NCI-H1417 (cell line): ENCODE data around the gene TERC.
A peak's percentile ranks its signal among the peaks of the same experiment; 100 is the strongest.
"Not testable (repeated sequence)": the region's sequence is repeated elsewhere in the genome, so short reads cannot be mapped to it uniquely, and the experiment has no call there.

Experiments used
- DNase-seq, 3 experiments: peaks; one replicate each; lab custom pipeline; 2025; lab: John Stamatoyannopoulos, UW

Gene TERC

DNA sequence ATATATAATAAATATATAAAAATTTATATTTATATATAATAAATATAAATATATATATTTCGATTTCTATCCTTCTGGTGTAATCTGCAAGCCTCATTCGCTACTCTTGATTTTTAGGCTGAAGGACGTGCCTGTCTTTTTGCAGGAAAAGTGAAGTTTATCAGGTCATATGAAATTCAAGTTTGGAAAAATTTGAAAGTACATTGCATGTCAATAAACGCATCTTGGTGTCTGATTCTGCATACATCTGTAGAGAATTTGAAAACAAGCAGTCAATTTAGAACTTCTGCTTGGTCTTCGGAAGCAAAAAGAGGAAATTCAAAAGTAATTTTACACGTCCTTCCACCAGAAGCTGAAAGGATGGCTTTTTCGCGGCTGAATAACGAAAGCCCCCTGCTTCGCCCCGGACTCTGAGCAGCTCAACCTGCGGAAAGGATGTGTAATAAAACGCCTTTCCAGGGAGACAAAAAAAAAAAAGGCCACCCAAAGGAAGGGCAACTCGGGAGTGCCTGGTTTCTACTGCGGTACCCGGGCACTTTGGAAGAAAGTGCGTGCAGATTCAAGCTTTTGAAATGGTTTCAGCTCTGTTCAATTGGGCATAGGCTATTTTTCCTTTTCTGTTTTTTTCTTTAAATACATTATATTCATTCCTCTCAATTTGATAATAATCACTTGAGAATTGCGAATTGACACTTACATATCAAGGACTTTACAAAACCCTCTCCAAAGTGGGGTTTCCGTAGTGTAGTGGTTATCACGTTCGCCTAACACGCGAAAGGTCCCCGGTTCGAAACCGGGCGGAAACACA, 6.8 kb upstream of the TERC start:
- DNase-seq: peak; percentile 89 to 99 (median 89)

DNA sequence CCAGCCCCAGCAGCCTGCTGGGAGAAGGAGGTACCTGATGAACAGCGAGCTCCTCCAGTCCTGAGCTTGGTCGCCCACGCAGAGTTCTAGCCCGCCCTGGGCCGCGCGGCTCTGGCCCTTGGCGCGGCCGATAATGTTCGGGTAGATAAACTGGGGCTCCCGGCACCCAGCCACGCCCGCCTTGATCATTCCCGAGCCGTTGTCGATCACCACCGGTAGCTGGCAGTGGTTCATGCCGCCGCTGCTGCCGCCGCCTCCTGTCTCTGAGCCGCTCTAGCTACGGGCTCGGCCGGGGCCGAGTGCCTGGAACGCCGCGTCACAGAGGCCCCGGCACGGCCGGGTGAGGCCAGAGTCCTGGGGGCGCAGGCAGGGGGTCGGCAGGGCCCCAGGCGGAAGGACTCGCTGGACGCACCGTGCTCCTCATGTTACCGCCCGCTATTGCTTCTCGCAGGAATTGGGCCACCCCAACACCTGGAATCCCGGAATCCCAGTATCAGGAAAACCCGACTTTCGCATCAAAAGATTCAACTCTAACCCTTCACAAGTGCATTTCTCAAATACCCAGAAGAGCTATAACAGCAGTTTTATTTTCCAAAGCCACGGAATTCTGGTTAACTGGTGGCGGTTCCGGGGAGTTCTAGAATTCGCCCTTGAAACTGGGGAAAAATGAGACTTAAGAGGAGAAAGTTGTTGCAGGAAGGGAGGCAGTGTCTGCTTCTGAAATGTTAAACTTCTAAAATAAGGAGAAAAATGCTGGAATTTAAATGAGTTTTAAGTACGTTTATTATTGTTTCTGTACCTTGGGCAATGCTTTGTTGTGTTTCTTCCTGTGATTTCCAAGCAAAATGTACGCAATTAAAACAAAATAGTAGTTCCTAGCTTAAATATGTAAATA, 4.7 kb upstream of the TERC start, which contains the start of gene ACTRT3:
Gene ACTRT3, minus strand, starts transcription at position 275 of the 895 bp plus-strand sequence. Its CDS starts 41 bp downstream, at position 234.
- peak in 2 of 3 experiments; percentile 19 to 33 for DNase-seq

DNA sequence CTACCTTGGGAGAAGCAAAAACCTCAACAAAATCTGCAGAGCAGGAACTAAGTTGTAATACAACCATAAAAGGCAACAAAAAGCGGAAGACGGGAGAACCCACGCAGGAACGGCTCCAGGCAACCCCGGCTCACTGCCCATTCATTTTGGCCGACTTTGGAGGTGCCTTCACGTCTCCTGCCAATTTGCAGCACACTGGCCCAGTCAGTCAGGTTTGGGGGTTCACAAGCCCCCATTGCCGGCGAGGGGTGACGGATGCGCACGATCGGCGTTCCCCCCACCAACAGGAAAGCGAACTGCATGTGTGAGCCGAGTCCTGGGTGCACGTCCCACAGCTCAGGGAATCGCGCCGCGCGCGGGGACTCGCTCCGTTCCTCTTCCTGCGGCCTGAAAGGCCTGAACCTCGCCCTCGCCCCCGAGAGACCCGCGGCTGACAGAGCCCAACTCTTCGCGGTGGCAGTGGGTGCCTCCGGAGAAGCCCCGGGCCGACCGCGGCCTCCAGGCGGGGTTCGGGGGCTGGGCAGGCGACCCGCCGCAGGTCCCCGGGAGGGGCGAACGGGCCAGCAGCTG, 463 bp downstream of the TERC start:
- peak; percentile 36 to 87 (median 81) for DNase-seq

DNA sequence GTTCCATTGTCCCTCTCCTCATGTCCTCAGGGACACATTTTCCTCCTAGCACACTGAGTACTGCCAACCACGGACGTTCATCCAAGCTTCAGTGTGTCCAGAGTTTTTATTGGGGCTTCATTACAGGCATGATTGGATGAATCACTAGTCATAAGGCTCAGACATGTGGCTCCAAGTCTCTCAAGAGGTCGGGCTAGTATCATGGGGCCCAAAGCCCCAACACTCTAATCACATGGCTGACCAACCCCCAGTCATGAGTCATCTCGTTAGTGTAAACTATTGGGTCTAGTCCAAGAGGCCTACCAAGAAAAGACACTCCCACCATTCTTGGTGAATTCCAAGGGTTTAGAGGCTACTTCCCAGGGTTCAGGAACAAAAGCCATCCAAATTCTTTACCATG, 4.4 kb downstream of the TERC start:
- no peak for DNase-seq

DNA sequence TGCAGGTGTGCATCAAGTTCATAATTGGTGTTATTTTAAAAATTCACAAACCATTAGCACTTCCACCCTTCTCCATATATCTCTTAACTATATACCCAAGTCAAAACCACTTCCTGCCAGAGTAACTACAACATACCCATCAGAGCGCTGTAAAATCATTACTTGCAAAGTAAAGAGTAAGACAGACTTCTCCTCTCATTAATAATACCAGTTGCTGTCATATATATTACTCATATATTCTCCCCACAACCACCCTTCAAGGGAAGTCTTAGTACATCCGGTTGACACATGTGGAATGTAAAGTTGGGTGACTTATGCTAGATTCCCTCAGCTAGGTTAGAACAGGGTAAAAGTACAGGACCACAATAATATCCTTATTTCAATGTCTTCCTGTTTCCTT, 5.6 kb downstream of the TERC start:
- DNase-seq: peak in 1 of 3 experiments; percentile 24

DNA sequence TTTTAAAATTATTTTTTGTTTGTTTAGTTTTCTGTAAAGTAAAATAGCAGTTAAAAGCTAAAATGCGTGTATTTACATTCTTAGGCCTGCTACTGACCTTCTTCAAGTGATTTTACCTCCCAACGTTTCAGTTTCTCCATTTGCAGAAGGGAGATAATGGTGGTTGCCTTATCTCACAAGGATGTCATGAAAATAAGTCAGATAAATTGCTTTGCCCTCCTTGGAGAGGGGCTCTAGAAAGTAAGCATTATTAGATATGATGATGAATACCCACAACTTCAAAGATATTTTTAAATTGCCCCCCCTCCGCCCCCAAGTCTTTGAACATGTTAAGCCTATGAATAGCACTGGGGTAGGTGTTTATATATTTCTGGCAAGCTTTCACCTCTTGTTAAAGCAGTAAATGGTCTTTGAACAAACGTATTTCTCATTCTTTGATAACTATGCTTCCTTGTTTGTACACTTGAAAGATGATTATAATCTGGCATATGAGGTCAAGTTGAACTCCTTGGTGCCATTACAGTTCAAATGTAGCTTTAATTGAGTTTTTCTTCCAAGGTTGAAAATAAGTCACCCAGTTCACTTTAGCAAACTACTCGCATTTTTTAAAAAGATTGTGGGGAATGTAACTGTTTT, 6.4 kb downstream of the TERC start:
- no peak for DNase-seq

DNA sequence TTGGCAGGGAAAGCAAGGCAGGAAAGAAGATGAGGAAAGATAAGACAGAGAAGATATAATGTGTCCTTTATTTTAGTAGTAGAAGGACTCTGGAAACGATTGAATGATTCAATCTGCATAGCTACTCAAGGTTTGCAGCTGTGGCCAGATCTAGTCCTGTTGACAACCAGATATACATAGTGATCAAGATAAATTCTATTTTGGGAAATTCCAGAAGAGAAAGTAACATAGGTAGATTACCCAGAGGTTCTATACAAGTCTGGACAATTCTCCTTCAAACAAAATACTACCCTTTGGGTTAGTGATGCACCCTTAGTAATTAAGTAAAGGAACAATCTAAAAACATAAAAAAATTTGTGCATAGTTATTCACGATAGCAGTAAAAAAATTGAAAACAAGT, 9.4 kb downstream of the TERC start:
- no peak for DNase-seq

DNA sequence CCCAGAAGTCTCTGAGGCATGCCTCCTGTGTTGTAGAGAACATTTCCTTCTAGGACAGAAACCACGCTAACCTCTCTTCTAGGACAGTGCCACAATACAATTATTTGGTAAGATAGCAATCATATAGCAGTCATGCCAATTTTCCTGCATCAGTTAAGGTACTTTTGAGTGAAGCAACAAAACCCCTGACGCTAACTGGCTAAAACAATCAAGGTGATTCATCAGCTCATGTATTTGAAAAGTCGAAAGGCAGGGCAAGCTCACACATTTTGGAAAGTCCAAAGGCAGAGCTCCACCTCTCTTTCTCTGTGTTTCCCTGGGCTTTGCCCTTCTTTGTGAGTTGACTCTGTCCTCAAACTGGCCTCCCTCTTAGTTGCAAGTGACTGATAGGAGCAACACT, 10.1 kb downstream of the TERC start:
- DNase-seq: no peak

DNA sequence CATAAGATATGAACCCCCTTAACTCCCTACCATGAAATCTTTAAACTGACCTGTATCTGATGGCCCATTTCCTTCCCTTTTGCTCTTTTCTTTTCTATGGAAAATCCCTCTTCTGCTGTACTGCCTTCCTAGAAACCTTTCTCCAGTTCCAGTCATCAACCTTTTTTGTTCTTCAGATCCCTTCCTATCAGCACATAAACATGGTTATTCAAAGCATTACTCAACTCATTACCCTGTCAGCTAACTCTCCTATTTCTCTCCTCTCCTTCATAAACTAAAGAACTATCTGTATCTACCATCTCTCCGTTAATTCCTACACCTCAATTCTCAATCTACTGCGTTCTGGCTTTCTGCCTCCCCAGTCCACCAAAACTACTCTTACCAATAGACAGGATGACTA, 13.0 kb downstream of the TERC start:
- DNase-seq: no peak

DNA sequence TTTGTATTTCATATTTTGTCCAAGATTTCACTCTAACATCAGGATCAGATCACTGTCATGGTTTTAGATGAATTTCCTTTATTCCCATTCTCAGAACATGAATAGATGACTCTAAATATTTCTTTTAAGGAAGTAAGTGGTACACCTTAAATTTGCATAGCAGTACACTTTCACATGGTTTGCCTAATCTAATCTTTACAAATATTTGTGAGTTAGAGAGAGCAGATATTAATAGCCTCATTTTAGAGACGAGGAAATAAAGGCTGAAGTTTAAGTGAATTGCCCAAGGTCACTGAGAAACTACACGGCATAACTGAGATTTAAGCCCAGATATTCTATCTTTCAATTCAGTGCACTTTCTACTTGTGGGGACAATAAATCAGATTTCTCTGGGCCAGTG, 14.2 kb downstream of the TERC start:
- no peak for DNase-seq

DNA sequence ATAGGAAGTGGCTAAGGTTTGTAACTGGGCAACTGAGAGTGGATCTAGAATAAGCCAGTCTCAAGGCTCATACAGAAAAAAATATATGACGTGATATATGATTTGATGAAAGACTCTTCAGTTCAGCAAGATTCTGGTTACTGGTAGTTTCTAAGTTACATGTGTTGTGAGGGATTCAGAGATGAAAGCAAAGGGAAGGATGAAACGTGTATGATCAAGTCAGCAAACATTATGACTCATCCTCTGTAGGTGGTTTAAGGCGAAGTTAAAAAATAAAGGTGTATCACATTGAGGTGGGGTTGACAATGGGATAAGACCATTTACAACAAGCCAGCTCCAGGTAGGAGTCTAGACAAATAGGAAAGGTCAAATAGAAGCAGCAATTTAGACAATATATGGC, 16.2 kb downstream of the TERC start:
- peak in 1 of 3 experiments; percentile 32 for DNase-seq

DNA sequence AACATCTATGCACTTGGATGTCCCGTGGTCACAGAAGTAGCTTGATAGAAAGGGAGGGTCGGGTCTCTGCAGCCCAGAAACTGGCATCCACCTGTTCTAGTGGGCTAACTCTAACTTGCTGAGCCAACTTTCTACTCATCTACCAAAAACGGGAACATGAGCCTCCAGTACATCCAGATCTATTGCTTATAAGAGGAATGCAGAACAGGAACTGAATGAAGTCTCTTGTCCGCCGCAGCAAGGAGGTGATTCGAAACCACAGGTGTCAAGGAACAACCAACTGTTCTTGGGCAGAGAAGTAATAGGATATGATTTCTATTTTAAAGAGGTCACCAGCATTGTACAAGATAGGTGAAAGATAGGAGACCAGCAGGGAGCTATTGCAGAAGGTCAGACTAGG, 17.9 kb downstream of the TERC start:
- DNase-seq: no peak

DNA sequence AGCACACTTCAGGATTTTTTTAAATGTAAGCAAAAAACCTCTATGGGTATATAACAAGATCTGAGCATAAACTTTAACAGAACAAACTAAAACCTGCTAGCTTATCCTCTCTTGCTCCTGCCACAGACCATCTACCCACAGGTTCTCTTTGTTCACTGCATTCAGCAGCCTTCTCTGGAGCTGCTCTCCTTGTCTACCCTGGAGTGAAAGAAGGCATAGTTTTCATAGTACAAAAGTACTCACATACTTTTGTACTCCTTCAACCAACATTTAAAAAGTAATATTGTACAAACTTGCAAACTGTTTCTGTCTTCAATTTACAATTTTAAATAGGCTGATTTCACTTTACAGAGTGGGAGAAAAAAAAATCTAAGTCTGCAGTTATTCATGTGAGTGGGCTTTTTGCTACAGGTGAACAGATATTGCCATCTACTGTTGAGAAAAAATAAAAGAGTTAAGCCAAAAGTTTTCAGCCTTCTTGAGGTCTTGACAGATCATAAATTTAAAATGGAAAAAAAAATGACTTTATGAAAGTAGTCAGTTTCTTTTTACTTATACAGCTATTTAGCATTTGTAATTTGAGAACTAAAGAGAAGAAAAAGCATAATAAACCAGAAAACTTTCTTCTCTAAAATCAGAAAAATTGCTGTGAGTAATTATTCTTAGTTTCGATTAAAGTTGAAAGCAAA, 20.4 kb downstream of the TERC start:
- peak in 2 of 3 experiments; percentile 12 to 61 for DNase-seq

DNA sequence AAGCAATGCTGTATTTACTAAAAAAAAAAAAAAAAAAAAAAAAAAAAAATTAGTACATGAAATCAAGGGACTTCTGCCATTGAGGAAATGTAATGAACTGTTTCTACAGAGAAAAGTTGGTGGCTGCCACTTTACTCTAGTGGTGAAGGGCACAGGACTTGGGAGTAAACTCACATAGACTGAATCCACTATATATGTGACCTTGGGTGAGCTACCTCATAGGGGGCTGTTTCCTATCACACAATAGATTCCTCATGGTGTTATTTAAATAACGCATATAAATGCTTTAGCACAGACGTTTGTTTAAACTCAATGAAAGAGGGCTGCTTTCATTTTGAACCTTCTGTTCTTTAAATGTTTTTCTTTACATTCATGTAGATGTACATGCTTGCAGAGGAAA, 25.8 kb downstream of the TERC start:
- no peak for DNase-seq

DNA sequence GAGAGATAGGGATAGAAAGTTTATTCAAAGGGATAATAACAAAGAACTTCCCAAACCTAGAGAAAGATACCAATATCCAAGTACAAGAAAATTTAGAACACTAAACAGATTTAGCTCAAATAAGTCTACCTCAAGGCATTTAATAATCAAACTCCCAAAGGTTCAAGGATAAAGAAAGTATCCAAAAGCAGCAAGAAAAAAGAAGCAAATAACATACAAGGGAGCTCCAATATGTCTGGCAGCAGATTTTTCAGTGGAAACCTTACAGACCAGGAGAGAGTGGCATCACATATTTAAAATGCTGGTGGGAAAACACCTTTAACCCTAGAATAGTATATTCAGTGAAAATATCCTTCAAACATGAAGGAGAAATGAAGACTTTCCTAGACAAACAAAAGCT, 33.0 kb downstream of the TERC start:
- DNase-seq: not testable (repeated sequence)

DNA sequence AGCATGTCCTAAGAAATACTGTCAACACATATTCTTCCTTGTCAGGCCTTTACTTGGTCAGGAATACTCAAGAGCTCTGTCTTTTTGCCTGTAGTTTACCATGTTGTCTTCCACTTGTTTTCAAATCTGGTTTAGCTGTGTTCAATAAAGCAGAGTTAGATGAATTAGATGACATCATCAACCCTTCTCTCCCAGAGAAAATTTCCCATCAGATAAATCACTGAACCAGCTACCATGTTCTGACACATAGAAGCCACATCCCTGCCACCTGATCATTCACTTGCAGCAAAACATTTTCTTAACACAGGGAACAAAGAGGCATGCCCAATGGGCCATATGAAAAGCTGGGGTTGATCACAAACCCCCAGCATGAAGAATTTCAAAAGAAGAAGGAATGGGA, 42.1 kb downstream of the TERC start:
- DNase-seq: no peak

DNA sequence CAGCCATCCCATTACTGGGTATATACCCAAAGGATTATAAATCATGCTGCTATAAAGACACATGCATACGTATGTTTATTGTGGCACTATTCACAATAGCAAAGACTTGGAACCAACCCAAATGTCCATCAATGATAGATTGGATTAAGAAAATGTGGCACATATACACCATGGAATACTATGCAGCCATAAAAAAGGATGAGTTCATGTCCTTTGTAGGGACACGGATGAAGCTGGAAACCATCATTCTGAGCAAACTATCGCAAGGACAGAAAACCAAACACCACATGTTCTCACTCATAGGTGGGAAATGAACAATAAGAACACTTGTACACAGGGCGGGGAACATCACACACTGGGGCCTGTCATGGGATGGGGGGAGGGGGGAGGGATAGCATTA, 46.4 kb downstream of the TERC start:
- DNase-seq: not testable (repeated sequence)
